Nephron (organoid): ENCODE measurements around the gene DEK.
"Not testable (repeated sequence)": the region's sequence is repeated elsewhere in the genome, so short reads cannot be mapped to it uniquely, and the experiment has no call there.

Source experiments
- H3K27ac Mint-ChIP-seq, 3 experiments: 2 replicates each; pipeline ENCODE4 v1.8.0; 2020; ENCODE audit warnings: mixed read lengths in 3 of 3, mild to moderate bottlenecking in 2 of 3, moderate library complexity in 1 of 3
- H3K27me3 Mint-ChIP-seq: 2 replicates; pipeline ENCODE4 v1.8.0; 2021; ENCODE audit warnings: low read depth, mild to moderate bottlenecking, moderate library complexity, mixed read lengths
- H3K36me3 Mint-ChIP-seq: 2 replicates; pipeline ENCODE4 v1.8.0; 2020; ENCODE audit warnings: low read depth, mixed read lengths
- H3K4me1 Mint-ChIP-seq: 2 replicates; pipeline ENCODE4 v1.8.0; 2020; ENCODE audit warnings: mixed read lengths
- H3K4me3 Mint-ChIP-seq, 3 experiments: 2 replicates each; pipeline ENCODE4 v1.8.0; 2020; ENCODE audit warnings: mild to moderate bottlenecking in 3 of 3, mixed read lengths in 3 of 3, moderate library complexity in 2 of 3
- H3K9me3 Mint-ChIP-seq: 2 replicates; pipeline ENCODE4 v1.8.0; 2020; ENCODE audit warnings: mixed read lengths
- TF ChIP-seq, protein P1 (sequence below), 3 experiments: fragments of 200-600 bp; sonication (generic); IDR thresholded peaks; one replicate each; pipeline ENCODE4 v1.5.0; 2021; ENCODE audit warnings: antibody characterized with exemption in 3 of 3; ENCODE audit not compliant: unreplicated experiment in 3 of 3

DEK gene

DNA sequence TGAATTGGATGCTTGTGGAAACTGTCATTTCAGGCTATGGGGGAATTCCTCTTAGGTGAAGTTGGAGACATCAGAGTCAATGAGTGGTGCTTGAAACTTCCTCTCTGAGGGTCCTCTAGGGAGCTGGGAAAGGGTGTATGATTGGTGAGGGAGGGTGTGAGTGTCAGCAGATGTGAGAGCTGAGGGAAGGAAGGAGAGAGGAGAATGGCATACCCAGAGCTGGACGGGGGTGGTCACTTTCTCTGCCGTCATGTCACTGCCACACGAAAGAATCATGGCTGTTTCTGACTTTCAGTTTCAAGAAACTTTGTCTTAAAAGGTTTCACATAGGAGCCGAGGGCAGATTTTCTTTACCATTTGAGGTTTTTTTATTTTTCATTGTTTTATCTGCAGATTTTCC, 50.3 kb downstream of the DEK start:
- Mint-ChIP-seq H3K27ac (no peak overlapping the region), H3K4me3 (no peak overlapping the region), H3K36me3 (peaks cover 51% of the 10 kb centered on the region)

DNA sequence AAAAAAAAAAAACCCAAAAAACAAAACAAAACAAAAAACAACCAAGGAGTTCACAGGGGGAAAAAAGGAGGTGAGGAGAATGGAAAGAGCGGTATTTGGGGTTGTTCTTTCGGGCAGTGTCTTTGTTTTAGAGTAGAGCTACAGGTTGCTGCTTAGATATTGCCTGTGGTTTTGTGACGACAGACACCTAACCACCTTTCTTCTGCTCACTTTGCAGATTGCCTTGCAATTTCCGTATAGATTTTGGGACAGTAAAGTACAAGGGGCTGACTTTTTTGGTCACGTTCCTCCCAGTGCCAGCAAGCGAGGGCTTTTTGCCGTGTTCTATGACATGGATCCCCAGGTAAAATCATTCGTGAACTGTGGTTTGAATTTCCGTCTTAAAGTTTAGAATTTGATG, 50.9 kb downstream of the DEK start:
- no peaks in the 10 kb centered on the region for H3K27me3 Mint-ChIP-seq
- no peaks in the 10 kb centered on the region for H3K9me3 Mint-ChIP-seq
- H3K4me1 Mint-ChIP-seq: no peaks in the 10 kb centered on the region
- H3K4me3 Mint-ChIP-seq: no peak overlapping the region
- H3K36me3 Mint-ChIP-seq: peaks cover 47% of the 10 kb centered on the region
- no peak overlapping the region for H3K27ac Mint-ChIP-seq
- TF ChIP-seq, protein P1, sequence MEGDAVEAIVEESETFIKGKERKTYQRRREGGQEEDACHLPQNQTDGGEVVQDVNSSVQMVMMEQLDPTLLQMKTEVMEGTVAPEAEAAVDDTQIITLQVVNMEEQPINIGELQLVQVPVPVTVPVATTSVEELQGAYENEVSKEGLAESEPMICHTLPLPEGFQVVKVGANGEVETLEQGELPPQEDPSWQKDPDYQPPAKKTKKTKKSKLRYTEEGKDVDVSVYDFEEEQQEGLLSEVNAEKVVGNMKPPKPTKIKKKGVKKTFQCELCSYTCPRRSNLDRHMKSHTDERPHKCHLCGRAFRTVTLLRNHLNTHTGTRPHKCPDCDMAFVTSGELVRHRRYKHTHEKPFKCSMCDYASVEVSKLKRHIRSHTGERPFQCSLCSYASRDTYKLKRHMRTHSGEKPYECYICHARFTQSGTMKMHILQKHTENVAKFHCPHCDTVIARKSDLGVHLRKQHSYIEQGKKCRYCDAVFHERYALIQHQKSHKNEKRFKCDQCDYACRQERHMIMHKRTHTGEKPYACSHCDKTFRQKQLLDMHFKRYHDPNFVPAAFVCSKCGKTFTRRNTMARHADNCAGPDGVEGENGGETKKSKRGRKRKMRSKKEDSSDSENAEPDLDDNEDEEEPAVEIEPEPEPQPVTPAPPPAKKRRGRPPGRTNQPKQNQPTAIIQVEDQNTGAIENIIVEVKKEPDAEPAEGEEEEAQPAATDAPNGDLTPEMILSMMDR (IDR thresholded peaks at IDR 0.05; ENCODE audit: unreplicated experiment in 3 of 3): no peak

More for the DNA sequence above, 50.3 kb downstream of the DEK start:
- TF ChIP-seq, protein P1 (IDR thresholded peaks at IDR 0.05; ENCODE audit: unreplicated experiment in 3 of 3): no peak
- no peaks in the 10 kb centered on the region for H3K4me1 Mint-ChIP-seq
- H3K9me3 Mint-ChIP-seq: no peaks in the 10 kb centered on the region
- no peaks in the 10 kb centered on the region for H3K27me3 Mint-ChIP-seq

DNA sequence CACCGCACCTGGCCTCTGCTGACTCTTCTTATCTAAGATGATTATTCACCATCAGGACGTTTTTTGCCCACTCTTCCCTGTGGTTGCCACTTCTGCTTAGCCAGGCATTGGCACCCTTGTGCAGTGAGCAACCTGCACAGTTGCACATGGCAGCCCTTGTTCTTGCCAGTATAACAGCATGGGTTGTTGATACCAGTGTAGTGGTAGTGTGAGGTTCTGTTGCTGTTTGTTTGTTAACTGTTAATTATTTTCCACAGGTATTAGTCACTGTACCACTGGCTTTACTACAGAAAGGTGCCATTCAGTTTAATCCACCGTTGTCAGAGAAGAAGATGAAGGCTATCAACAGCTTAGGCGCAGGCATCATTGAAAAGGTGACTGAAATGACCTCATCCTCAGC, 52.1 kb downstream of the DEK start:
- Mint-ChIP-seq H3K9me3 (no peaks in the 10 kb centered on the region), H3K27me3 (no peaks in the 10 kb centered on the region), H3K4me3 (no peak overlapping the region), H3K27ac (no peak overlapping the region), H3K4me1 (no peaks in the 10 kb centered on the region), H3K36me3 (peaks cover 46% of the 10 kb centered on the region)
- TF ChIP-seq, protein P1 (IDR thresholded peaks at IDR 0.05; ENCODE audit: unreplicated experiment in 3 of 3): no peak

GRCh38 chr6:18211338-18211737, 53.0 kb downstream of the DEK start:
- TF ChIP-seq, protein P1 (IDR thresholded peaks at IDR 0.05; ENCODE audit: unreplicated experiment in 3 of 3): no peak
- Mint-ChIP-seq H3K27me3 (no peaks in the 10 kb centered on the region), H3K27ac (no peak overlapping the region), H3K9me3 (no peaks in the 10 kb centered on the region), H3K4me3 (no peak overlapping the region), H3K4me1 (no peaks in the 10 kb centered on the region), H3K36me3 (peaks cover 38% of the 10 kb centered on the region)

DNA sequence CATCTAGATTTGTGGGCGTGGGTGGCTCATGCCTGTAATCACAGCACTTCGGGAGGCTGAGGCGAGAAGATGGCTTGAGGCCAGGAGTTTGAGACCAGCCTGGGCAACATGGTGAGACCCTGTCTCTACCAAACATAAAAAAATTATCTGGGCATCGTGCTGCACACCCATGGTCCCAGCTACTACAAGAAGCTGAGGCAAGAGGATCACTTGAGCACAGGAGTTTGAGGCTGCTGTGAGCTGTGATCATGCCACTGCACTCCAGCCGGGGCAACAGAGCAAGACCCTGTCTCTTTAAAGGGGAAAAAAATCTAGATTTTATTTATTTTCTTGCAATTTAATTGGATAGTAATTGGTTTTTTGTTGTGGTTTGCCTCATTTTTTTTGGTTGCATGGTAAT, 53.6 kb downstream of the DEK start:
- Mint-ChIP-seq H3K4me1 (no peaks in the 10 kb centered on the region), H3K27me3 (no peaks in the 10 kb centered on the region), H3K9me3 (no peaks in the 10 kb centered on the region), H3K36me3 (peaks cover 34% of the 10 kb centered on the region), H3K4me3 (no peak overlapping the region), H3K27ac (no peak overlapping the region)
- TF ChIP-seq, protein P1 (IDR thresholded peaks at IDR 0.05; ENCODE audit: unreplicated experiment in 3 of 3): no peak

DNA sequence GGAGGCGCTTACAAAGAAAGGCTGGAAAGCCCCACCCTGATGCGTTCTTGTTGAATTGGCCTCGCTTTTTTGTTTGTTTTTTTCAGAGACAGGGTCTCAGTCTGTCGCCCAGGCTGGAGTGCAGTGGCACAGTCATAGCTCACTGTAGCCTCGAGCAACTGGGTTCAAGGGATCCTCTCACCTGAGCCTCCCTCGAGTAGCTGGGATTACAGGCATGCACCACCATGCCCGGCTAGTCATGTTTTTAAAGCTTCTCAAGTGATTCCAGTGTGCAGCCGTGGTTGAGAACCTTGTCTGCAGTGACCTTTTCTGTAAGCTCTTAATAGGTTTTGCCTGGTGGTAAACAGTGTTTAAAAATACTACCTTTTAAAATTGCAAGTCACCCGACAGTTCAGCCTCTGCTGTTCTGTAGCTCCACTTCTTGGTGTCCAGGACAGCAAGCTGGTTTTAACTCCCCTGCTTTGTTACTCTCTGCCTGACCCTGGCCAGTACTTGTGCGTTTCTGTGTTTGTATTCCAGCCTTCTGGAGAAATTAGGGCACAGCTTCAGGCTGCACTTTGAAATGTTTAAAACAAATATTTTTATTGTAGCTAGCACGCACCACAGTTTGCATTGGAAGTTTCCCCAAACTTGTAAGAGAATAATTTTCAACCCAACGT, 54.7 kb downstream of the DEK start:
- no peaks in the 10 kb centered on the region for H3K27me3 Mint-ChIP-seq
- no peak overlapping the region for H3K27ac Mint-ChIP-seq
- no peaks in the 10 kb centered on the region for H3K4me1 Mint-ChIP-seq
- H3K9me3 Mint-ChIP-seq: no peaks in the 10 kb centered on the region
- no peak overlapping the region for H3K4me3 Mint-ChIP-seq
- TF ChIP-seq, protein P1 (IDR thresholded peaks at IDR 0.05; ENCODE audit: unreplicated experiment in 3 of 3): no peak
- H3K36me3 Mint-ChIP-seq: peaks cover 30% of the 10 kb centered on the region

GRCh38 chr6:18208778-18209177, 55.6 kb downstream of the DEK start:
- not testable (repeated sequence) for H3K4me1 Mint-ChIP-seq, H3K27me3 Mint-ChIP-seq, H3K9me3 Mint-ChIP-seq, H3K27ac Mint-ChIP-seq, H3K4me3 Mint-ChIP-seq
- H3K36me3 Mint-ChIP-seq: peaks cover 22% of the 10 kb centered on the region
